GM21529 (cell line): ENCODE data around the gene DIAPH3.

Experiments
- ATAC-seq: cut with Tn5 transposase; IDR thresholded peaks from one replicate; pipeline ENCODE4 v1.9.1; 2021; ENCODE audit not compliant: unreplicated experiment

DIAPH3 gene

GRCh38 chr13:59643906-59644626 lies 519.7 kb downstream of the DIAPH3 start:
- no peak for ATAC-seq

DNA sequence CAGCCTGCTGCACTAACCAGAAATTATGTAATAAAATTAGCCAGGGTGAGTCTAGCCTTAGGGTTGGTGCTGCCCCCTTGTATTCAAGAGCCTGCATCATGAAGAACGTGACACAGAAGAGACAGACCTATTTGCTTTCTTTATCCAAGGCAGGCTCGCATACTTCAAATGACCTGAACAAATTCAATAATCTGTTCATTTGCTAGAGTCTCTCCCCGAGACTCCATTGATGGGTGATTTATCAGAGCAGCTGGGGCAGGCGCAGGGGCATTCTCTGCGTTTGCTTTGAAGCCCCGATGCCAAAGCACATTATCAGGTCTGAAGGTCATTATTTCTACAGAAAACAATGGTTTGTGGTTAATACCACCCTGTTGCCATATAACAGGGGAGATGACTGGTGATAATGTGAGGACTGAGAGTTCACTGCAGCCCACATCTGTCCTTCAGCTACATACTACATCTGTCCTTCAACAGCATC lies 520.3 kb downstream of the DIAPH3 start:
- no peak for ATAC-seq

GRCh38 chr13:59641817-59642216 lies 521.9 kb downstream of the DIAPH3 start:
- no peak for ATAC-seq

DNA sequence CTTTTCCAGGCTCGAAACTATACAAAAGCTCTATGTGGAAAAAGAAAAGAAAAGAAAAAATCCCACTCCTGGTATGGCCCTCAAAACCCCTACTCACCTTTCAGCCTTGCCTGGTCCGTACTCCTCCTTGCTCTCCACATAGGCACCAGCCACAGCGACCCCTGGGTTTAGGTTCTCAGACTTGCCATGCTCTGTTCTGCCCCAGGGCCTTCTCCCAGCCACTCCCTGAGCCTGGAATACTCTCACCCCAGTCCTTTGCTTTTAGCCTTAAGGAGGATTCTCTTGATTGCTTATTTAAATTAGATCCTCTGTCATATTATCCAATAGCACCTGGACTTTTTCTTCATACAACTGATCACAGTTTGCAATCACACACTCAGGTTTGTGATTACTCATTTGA lies 522.5 kb downstream of the DIAPH3 start:
- ATAC-seq = no peak

GRCh38 chr13:59638404-59638803 lies 525.3 kb downstream of the DIAPH3 start:
- no peak for ATAC-seq

DNA sequence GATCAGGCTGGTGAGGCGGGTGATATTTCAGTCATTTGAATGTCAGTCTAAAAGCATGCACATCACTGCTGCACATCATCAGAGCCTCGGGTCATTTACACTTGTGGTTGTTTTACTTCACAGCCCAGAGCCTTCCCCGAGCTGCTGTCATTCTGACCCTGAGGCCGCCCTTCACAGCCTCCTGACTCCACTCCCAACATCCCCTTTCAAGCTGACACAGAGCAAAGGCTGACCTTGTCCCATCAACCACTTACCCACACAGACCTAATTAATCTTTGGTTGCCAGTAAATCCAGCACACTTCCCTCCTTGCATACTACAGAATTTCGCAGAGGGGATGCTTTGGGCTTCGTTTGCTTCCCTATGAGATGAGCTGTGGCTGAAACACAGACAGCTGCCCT lies 528.1 kb downstream of the DIAPH3 start:
- ATAC-seq = no peak

GRCh38 chr13:59633290-59633689 lies 530.4 kb downstream of the DIAPH3 start:
- no peak for ATAC-seq

DNA sequence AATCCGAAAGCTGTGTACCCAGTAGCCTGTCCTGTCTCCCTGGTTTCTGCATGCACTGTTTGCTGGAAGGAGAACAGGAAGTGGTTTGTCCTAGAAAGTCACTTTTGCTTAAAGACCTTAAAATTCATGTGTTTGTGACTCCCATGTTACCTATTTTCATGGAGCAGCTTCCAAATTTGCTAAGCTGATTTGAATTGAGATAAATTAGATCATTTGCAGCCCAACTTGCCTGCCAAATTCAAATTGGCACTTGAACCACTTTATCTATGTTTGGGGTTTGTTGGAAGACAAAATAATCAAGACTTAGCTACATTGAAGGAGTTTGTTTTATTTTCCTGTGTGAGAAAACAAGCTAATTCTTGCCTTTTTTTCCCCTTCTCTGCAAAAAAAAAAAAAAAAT lies 532.5 kb downstream of the DIAPH3 start:
- no peak for ATAC-seq

DNA sequence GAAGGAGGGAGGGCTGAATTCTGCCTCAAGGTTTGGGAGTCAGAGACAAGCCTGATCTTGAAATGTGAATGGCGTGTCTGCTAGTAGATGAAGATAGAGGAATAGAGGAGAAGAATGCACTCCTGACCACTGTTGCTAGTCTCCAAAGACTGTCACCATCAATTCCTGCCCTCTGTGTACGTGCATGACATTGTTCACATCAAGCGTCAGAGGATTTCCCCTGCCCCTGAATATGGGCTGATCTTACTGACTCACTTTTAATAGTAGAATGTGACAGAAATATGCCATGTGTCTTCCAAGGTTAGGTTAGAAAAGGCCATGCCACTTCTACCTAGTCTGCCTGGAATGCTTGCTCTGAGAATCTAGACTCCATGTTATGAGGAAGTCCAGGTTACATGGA lies 538.6 kb downstream of the DIAPH3 start:
- no peak for ATAC-seq

GRCh38 chr13:59623206-59623915 lies 540.4 kb downstream of the DIAPH3 start:
- ATAC-seq = no peak

DNA sequence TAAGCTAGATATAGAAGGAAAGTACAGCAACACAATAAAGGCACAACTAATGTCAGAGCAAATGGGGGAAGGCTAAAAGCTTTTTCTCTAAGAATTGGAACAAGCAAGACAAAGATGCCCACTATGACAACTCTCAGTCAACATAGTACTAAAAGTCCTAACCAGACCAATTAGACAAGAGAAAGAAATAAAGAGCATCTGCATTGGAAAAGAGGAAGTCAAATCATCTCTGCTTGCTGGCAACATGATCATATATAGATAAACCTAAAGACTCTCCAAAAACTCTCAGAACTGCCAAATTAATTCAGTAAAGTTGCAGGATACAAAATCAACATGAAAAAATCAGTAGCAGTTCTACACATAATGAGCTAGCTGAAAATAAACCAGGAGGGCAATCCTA lies 542.0 kb downstream of the DIAPH3 start:
- no peak for ATAC-seq
